OCI-M2 (cell line): ENCODE measurements around the gene TPM2.

Source experiments
- DNase-seq: peaks from one replicate; lab custom pipeline; 2025; ENCODE audit not compliant: unreplicated experiment; lab: John Stamatoyannopoulos, UW

Gene TPM2

GRCh38 chr9:35696520-35697215, 6.9 kb upstream of the TPM2 start:
- peak; percentile 3 for DNase-seq

GRCh38 chr9:35695943-35696401, 6.2 kb upstream of the TPM2 start:
- DNase-seq, result no peak

GRCh38 chr9:35691757-35692301, 2.1 kb upstream of the TPM2 start:
- no peak for DNase-seq

- peak; percentile 64 for DNase-seq
Measured at GRCh38 chr9:35691334-35691650, 1.6 kb upstream of the TPM2 start.

GRCh38 chr9:35690614-35691333, 1.0 kb upstream of the TPM2 start:
- DNase-seq, result no peak

GRCh38 chr9:35690294-35690613, 529 bp upstream of the TPM2 start:
- DNase-seq, result no peak

- DNase-seq, result no peak
Measured at GRCh38 chr9:35688558-35689541, 875 bp downstream of the TPM2 start.

GRCh38 chr9:35687972-35688557, 1.7 kb downstream of the TPM2 start:
- no peak for DNase-seq

GRCh38 chr9:35687306-35687705, 2.4 kb downstream of the TPM2 start:
- no peak for DNase-seq

- DNase-seq, result no peak
Measured at GRCh38 chr9:35686222-35687203, 3.2 kb downstream of the TPM2 start.

- DNase-seq, result no peak
Measured at GRCh38 chr9:35685506-35685905, 4.2 kb downstream of the TPM2 start.

GRCh38 chr9:35684921-35685320, 4.8 kb downstream of the TPM2 start:
- DNase-seq, result no peak

GRCh38 chr9:35683323-35683722, 6.4 kb downstream of the TPM2 start:
- DNase-seq, result no peak

- no peak for DNase-seq
Measured at GRCh38 chr9:35682520-35683315, 7.0 kb downstream of the TPM2 start.

- no peak for DNase-seq
Measured at GRCh38 chr9:35682051-35682450, 7.7 kb downstream of the TPM2 start.

- DNase-seq, result no peak
Measured at GRCh38 chr9:35681341-35682002, 8.3 kb downstream of the TPM2 start.

GRCh38 chr9:35680331-35681105, 9.2 kb downstream of the TPM2 start:
- no peak for DNase-seq
